ENCODE measurements around the gene IGFBP2. TPM values are rescaled to one million over a fixed set of nuclear protein-coding genes. Genes with fewer than 3 reads are reported as not detected.
A peak's percentile ranks its signal among the peaks of the same experiment; 100 is the strongest.

IGFBP2 gene
- total and polyA plus RNA-seq, 2 of the 8 experiments (the other 6 are each of a cell fraction or from before 2014, with no cell fraction given) = 326 to 782 TPM

- Histone ChIP-seq H3K14ac (ENCODE audit: insufficient read length) (no peak overlapping the region), H3K4ac (replicated peaks; ENCODE audit: insufficient read length, low read depth, low read length) (no peak overlapping the region), H3K36me3 (ENCODE audit: control insufficient read depth in 2 of 4, insufficient read depth in 4 of 4, low read length in 3 of 4) (no peaks in the 10 kb centered on the region), H4K91ac (replicated peaks; ENCODE audit: insufficient read length, low read length) (no peak overlapping the region), H2BK120ac (replicated peaks; ENCODE audit: low read depth, low read length) (no peak overlapping the region), H3K27ac (ENCODE audit: low read depth, low read length) (no peak overlapping the region), H3K23me2 (ENCODE audit: low read depth, low read length) (peaks cover 4% of the 10 kb centered on the region; the same call in 1 of the 2 replicates), H3K27me3 (replicated peaks in 1 of 4; ENCODE audit: control insufficient read depth in 3 of 4, extremely low read depth in 1 of 4, insufficient read depth in 3 of 4, low read length in 3 of 4) (peaks cover 0 to 12% (median 4%) of the 10 kb centered on the region in 4 experiments; a peak in 4 of 7 replicates), H2BK5ac (ENCODE audit: low read depth, low read length) (no peak overlapping the region), H2AFZ (ENCODE audit: low read length) (no peak overlapping the region), H2BK15ac (ENCODE audit: low read length) (peak overlapping the region; percentile 13; the same call in 1 of the 2 replicates), H4K8ac (ENCODE audit: extremely low read depth, insufficient read depth, low read length) (no peak overlapping the region), H3K9ac (replicated peaks in 1 of 4; ENCODE audit: extremely low read depth in 1 of 4, low read depth in 3 of 4, low read length in 3 of 4) (no peak overlapping the region), H3K79me1 (ENCODE audit: low read depth, low read length) (no peaks in the 10 kb centered on the region), H4K20me1 (replicated peaks in 1 of 2; ENCODE audit: control insufficient read depth in 1 of 2, insufficient read depth in 2 of 2, low read length in 2 of 2) (no peaks in the 10 kb centered on the region), H3K79me2 (ENCODE audit: control insufficient read depth in 1 of 2, insufficient read depth in 2 of 2, low read length in 2 of 2) (no peaks in the 10 kb centered on the region), H2BK12ac (ENCODE audit: low read depth, low read length) (no peak overlapping the region), H2BK20ac (ENCODE audit: low read length) (no peak overlapping the region), H3K23ac (ENCODE audit: insufficient read length) (no peak overlapping the region), H3K18ac (ENCODE audit: extremely low read depth, low read length) (no peak overlapping the region), H2AK5ac (ENCODE audit: low read depth, low read length) (no peak overlapping the region), H3K4me2 (ENCODE audit: insufficient read depth in 1 of 2, low read depth in 2 of 2, low read length in 2 of 2) (no peak overlapping the region), H3K4me1 (replicated peaks in 1 of 4; ENCODE audit: control insufficient read depth in 3 of 4, insufficient read depth in 4 of 4, low read length in 3 of 4) (peaks cover 9 to 18% (median 12%) of the 10 kb centered on the region in 4 experiments; a peak in 6 of 7 replicates), H4K5ac (ENCODE audit: insufficient read length, low read depth, low read length) (no peak overlapping the region), H3K4me3 (ENCODE audit: extremely low read depth in 1 of 4, insufficient read depth in 2 of 4, low read depth in 3 of 4, low read length in 4 of 4) (no peak overlapping the region), H3K9me3 (ENCODE audit: insufficient read depth in 2 of 2, low read depth in 1 of 2, low read length in 1 of 2) (no peaks in the 10 kb centered on the region), H3K56ac (replicated peaks; ENCODE audit: insufficient read length, low read depth, low read length) (no peak overlapping the region)
- ChIA-PET POLR2A (ENCODE audit: partially characterized antibody) (no interaction called here), CTCF (ENCODE audit: partially characterized antibody) (interaction anchor here (0.6 to 5.0 kb wide), 40 partner anchors 9 to 1161 kb away, joined by 3 to 33 read pairs (median 4); partner anchors contain the start of gene IGFBP5)
- FAIRE-seq (no peak), DNase-seq (ENCODE audit: low read depth in 1 of 2, low spot score in 2 of 2) (no peak)
- 86% methylated on average over 5 of the region's 5 CpGs; no CpG with 5 or more reads in 1 of the 2 experiments for WGBS, 2 experiments (ENCODE audit: extremely low coverage in 1 of 2, insufficient coverage in 1 of 2, insufficient read length in 1 of 2, insufficient replicate concordance in 2 of 2, low coverage in 1 of 2, low lambda C conversion rate in 2 of 2, missing lambda C conversion rate in 1 of 2)
- TF ChIP-seq RAD21 (IDR thresholded peaks at IDR 0.05 in 1 of 2, conservative IDR thresholded peaks at IDR 0.05 in 1 of 2; ENCODE audit: low read depth in 2 of 2, low read length in 2 of 2) = no peak
- no peak for TF ChIP-seq SRF (IDR thresholded peaks at IDR 0.05; ENCODE audit: low read depth, low read length)
- no peak for TF ChIP-seq RBBP5 (IDR thresholded peaks at IDR 0.05; ENCODE audit: borderline replicate concordance, low read depth, low read length)
Measured at GRCh38 chr2:216687111-216687510, 53.9 kb downstream of the IGFBP2 start.

Data from H1 (cell line).